CD4-positive, CD25-positive, alpha-beta regulatory T cell (primary cell): Measurements from ENCODE around the gene PAM. TPM values are rescaled to one million over a fixed set of nuclear protein-coding genes. Genes with fewer than 3 reads are reported as not detected.
"Not testable (repeated sequence)": the region's sequence is repeated elsewhere in the genome, so short reads cannot be mapped to it uniquely, and the experiment has no call there.

ENCODE experiments used
- ATAC-seq, 2 donors: fragments of 150-1000 bp; cut with Tn5 transposase; one replicate each; pipeline ENCODE4 v1.10.0; 2021; ENCODE audit warnings: low read depth in 2 of 2, moderate number of reproducible peaks in 2 of 2, moderate library complexity in 1 of 2
- DNase-seq, 3 donors: peaks; one replicate each; pipeline versions ENCODE4 v3.0.0 to v3.0.0-alpha.2; 2012 to 2022; ENCODE audit warnings: mixed read lengths in 1 of 3
- H3K27ac ChIP-seq: one replicate; pipeline ENCODE4 v1.7.0; 2013; ENCODE audit warnings: mild to moderate bottlenecking, low read length; ENCODE audit not compliant: insufficient read depth, poor library complexity, severe bottlenecking
- H3K27me3 ChIP-seq: one replicate; pipeline ENCODE4 v1.7.0; 2013; ENCODE audit warnings: low read length; ENCODE audit not compliant: control insufficient read depth, insufficient read depth
- H3K36me3 ChIP-seq: one replicate; pipeline ENCODE4 v1.7.0; 2013; ENCODE audit warnings: mild to moderate bottlenecking, low read length, moderate library complexity; ENCODE audit not compliant: control insufficient read depth, insufficient read depth
- H3K4me1 ChIP-seq: 2 replicates; pipeline ENCODE4 v1.7.0; 2013; ENCODE audit warnings: mild to moderate bottlenecking, low read length; ENCODE audit not compliant: insufficient read depth, control insufficient read depth, poor library complexity, severe bottlenecking
- H3K4me3 ChIP-seq: one replicate; pipeline ENCODE4 v1.7.0; 2013; ENCODE audit warnings: low read depth, mild to moderate bottlenecking, low read length, moderate library complexity
- H3K9me3 ChIP-seq, 2 experiments: 1 replicate in 1 of 2; 2 replicates in 1 of 2; pipeline ENCODE4 v1.7.0; 2013; ENCODE audit warnings: low read length in 2 of 2, mild to moderate bottlenecking in 1 of 2, moderate library complexity in 1 of 2; ENCODE audit not compliant: control insufficient read depth in 2 of 2
- H3K27ac Mint-ChIP-seq, 3 donors: one replicate each; pipeline ENCODE4 v1.8.0; 2020 to 2022; ENCODE audit warnings: mild to moderate bottlenecking in 3 of 3, mixed read lengths in 3 of 3, moderate library complexity in 2 of 3
- H3K27me3 Mint-ChIP-seq: one replicate; pipeline ENCODE4 v1.8.0; 2022; ENCODE audit warnings: mild to moderate bottlenecking, mixed read lengths
- H3K36me3 Mint-ChIP-seq: one replicate; pipeline ENCODE4 v1.8.0; 2020; ENCODE audit warnings: mixed read lengths
- H3K4me1 Mint-ChIP-seq, 4 donors: one replicate each; pipeline ENCODE4 v1.8.0; 2020 to 2022; ENCODE audit warnings: mixed read lengths in 4 of 4, mild to moderate bottlenecking in 1 of 4
- H3K4me3 Mint-ChIP-seq, 4 donors: one replicate each; pipeline ENCODE4 v1.8.0; 2020 to 2022; ENCODE audit warnings: mild to moderate bottlenecking in 4 of 4, mixed read lengths in 4 of 4, moderate library complexity in 3 of 4
- H3K9me3 Mint-ChIP-seq, 7 donors: one replicate each; pipeline ENCODE4 v1.8.0; 2020 to 2022; ENCODE audit warnings: mixed read lengths in 7 of 7, mild to moderate bottlenecking in 3 of 7, moderate library complexity in 2 of 7
- polyA plus RNA-seq, 4 donors: library from polyadenylated mRNA; unstranded; fragments of 300-500 nt; fragmentation: Illumina TruSeq; gene quantifications; one replicate each; pipeline ENCODE4 v1.2.3, GENCODE V29; 2021
- total RNA-seq: library from RNA; stranded (reverse); gene quantifications from one replicate; pipeline ENCODE4 v1.2.3, GENCODE V29; 2022

PAM gene
- total and polyA plus RNA-seq, 5 donors from 2014 or later = 22.9 to 60.0 (median 34.7) TPM

DNA sequence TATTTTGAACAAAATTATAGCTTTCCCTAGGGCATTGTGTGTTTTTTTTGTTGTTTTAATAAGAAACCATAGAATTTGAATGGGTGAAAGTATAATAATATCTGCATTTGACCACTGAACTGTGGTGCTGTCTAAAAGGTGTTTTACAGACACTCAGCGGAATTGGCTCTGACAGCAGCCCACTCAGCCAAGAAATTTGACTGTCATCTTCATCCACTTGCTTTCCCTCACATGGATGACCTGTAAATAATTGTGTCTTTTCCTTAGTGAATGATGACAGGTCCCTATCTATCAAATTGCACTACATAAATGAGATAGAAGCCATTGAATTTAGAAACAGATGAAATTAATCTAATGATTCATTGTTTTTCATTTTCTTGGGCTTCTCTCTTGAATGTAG, 150.0 kb downstream of the PAM start:
- Histone ChIP-seq H3K36me3 (peaks cover 2% of the 10 kb centered on the region), H3K27ac (no peak overlapping the region), H3K9me3 (peaks cover 0 to 2% of the 10 kb centered on the region in 2 experiments), H3K4me3 (no peak overlapping the region), H3K27me3 (no peaks in the 10 kb centered on the region), H3K4me1 (no peaks in the 10 kb centered on the region)
- Mint-ChIP-seq H3K9me3 (peaks cover 0 to 3% (median 0%) of the 10 kb centered on the region in 7 donors), H3K27me3 (no peaks in the 10 kb centered on the region), H3K27ac (no peak overlapping the region), H3K4me3 (no peak overlapping the region), H3K4me1 (peaks cover 0 to 14% (median 6%) of the 10 kb centered on the region in 4 donors), H3K36me3 (peaks cover 8% of the 10 kb centered on the region)
- ATAC-seq (no peak), DNase-seq (no peak)

DNA sequence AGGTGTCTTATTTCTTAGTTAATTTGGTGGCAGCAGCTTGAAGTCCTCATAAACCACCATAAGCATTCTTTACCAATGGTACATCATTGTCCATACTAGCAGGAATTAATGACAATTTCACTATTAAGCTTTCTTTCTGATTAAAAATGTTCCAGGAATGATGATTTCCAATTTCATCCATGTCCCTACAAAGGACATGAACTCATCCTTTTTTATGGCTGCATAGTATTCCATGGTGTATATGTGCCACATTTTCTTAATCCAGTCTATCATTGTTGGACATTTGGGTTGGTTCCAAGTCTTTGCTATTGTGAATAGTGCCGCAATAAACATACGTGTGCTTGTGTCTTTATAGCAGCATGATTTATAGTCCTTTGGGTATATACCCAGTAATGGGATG, 152.0 kb downstream of the PAM start:
- H3K27me3 ChIP-seq, H3K36me3 Mint-ChIP-seq, H3K4me1 ChIP-seq, H3K4me3 Mint-ChIP-seq, H3K27ac Mint-ChIP-seq, DNase-seq, H3K9me3 ChIP-seq, H3K9me3 Mint-ChIP-seq, H3K27ac ChIP-seq, ATAC-seq, H3K4me3 ChIP-seq, H3K36me3 ChIP-seq, H3K27me3 Mint-ChIP-seq: not testable (repeated sequence)
- peaks cover 0 to 12% (median 5%) of the 10 kb centered on the region in 4 donors for H3K4me1 Mint-ChIP-seq

DNA sequence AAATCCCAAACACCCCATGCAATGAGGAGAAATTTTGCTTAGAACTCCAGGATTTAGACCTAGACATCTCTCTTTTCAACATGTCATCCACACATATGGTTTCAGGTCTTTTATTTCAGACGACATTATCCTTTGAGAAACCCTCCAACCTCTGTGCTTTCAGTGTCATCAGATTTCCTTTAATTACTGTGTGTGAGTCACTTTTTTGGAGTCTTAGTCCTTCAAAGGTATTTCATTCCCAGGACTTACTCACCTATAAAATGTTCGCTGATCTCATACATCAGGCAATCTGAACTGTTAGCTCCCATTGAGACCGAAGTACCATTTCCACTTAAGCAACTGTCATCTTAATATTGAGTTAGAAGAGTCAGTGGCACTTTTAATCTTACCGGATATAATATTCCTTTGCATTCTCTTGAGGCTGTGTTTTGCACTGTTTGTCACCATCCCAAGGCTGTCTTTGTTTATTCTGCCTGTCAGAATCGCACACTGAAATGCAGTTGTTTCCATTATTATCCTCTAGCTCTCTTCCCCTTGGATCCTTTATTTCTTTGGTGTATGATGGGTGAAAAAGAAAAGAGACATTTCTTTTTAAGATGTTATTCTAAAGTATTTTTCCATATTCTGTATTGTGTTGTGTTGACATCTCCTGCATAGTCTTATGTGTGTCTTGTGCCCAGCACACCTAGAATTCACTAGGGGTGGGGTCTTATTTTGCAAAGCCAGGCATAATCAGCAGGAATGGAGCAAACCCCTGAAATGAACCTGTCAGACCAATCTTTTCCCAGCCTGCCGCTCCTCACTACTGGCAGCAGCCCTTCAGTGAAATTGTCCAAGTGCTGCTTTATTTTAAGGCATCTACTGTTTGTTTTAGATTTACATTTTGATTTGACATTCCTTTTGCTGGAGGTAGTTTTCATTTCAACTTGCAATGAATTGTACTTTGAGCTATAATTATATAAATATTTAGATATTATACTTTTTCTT, 155.4 kb downstream of the PAM start:
- Mint-ChIP-seq H3K4me3 (no peak overlapping the region), H3K27me3 (no peaks in the 10 kb centered on the region), H3K9me3 (peaks cover 0 to 3% (median 0%) of the 10 kb centered on the region in 7 donors), H3K36me3 (peaks cover 10% of the 10 kb centered on the region), H3K4me1 (peaks cover 0 to 12% (median 9%) of the 10 kb centered on the region in 4 donors), H3K27ac (peak overlapping the region in 1 of 3 donors; percentile 32)
- no peak for ATAC-seq
- H3K9me3 ChIP-seq = peaks cover 0 to 2% of the 10 kb centered on the region in 2 experiments
- no peaks in the 10 kb centered on the region for H3K4me1 ChIP-seq
- DNase-seq = no peak
- H3K36me3 ChIP-seq = peaks cover 7% of the 10 kb centered on the region
- H3K27me3 ChIP-seq = no peaks in the 10 kb centered on the region
- H3K4me3 ChIP-seq = no peak overlapping the region
- no peak overlapping the region for H3K27ac ChIP-seq

DNA sequence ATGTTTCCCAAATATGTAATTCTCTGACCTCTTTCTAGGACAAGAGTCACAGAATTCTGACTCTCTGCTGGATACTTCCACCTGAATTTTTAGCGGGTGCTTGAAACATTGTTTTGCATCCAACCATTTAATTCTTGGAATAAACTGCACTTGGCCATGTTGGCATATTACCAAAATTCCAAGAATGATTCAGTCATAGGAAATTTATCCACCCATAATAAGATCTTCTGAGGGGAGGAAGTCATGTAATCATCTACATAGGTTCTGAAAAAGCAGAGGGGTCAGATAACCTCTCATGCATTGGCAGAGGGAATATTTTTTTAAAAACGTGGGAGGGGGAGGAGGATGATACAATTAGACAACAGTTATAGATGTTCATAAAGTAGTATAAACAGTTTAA, 156.9 kb downstream of the PAM start:
- Histone ChIP-seq H3K9me3 (no peaks in the 10 kb centered on the region), H3K4me1 (no peaks in the 10 kb centered on the region), H3K36me3 (peaks cover 4% of the 10 kb centered on the region), H3K27ac (no peak overlapping the region), H3K4me3 (no peak overlapping the region), H3K27me3 (no peaks in the 10 kb centered on the region)
- Mint-ChIP-seq H3K27ac (no peak overlapping the region), H3K4me1 (peaks cover 0 to 11% (median 7%) of the 10 kb centered on the region in 4 donors), H3K9me3 (peaks cover 0 to 3% (median 0%) of the 10 kb centered on the region in 7 donors), H3K36me3 (peaks cover 6% of the 10 kb centered on the region), H3K4me3 (no peak overlapping the region), H3K27me3 (no peaks in the 10 kb centered on the region)
- ATAC-seq = no peak
- no peak for DNase-seq

DNA sequence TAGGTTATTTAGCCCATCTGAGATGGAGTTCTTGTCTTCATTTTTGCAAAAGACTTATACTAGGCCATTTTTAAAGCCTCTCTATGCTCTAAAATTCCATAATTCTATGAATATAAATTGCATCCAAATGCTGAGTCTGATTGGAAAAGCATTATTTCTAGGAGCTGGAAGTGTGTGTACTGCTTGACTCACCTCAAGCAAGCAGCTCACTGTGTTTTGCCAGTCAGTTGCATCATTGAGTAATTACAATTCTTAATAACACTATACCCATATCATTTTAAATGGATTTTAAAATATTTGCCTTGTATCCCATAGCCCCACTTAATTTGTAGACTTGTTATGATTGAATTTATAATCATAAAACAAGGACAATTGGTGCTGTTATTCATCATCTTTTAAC, 161.0 kb downstream of the PAM start:
- H3K27me3 ChIP-seq = no peaks in the 10 kb centered on the region
- Mint-ChIP-seq H3K27me3 (no peaks in the 10 kb centered on the region), H3K27ac (no peak overlapping the region), H3K9me3 (no peaks in the 10 kb centered on the region), H3K36me3 (peaks cover 6% of the 10 kb centered on the region), H3K4me3 (no peak overlapping the region), H3K4me1 (peaks cover 0 to 11% (median 2%) of the 10 kb centered on the region in 4 donors)
- no peak overlapping the region for H3K27ac ChIP-seq
- DNase-seq (no peak), ATAC-seq (no peak)
- H3K36me3 ChIP-seq = peaks cover 4% of the 10 kb centered on the region
- no peaks in the 10 kb centered on the region for H3K4me1 ChIP-seq
- no peaks in the 10 kb centered on the region for H3K9me3 ChIP-seq
- H3K4me3 ChIP-seq = no peak overlapping the region

DNA sequence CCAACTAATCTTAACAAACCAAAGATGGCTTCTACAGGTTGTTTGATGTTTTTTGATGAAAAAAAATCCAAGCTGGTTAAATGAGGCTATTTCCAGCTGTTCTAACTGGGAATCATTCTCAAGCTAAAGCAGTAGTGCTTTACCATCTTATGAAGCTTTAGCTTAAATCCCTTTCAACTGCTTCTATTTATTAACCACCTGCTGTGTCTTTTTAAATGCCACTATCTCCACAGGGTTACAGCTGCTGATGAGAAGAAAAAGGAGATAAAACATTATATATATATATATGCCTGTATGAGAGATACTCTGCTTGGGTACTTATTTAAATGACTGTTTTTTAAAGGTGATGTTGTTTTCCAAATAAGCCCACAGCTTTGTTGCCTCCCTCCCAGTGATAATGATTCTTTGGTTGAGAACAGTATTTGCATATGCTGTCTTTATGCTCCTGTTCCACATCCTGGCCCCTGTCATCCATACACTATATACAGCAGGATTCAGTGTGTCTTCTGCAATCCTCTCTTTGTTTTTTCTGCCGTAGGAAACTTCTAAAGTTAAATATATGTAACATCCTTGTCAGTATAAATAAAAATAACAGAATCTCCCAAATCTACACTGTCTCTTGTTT, 164.0 kb downstream of the PAM start:
- no peak overlapping the region for H3K27ac ChIP-seq
- peaks cover 6% of the 10 kb centered on the region for H3K36me3 Mint-ChIP-seq
- no peak overlapping the region for H3K4me3 ChIP-seq
- peaks cover 0 to 4% (median under 1%) of the 10 kb centered on the region in 4 donors for H3K4me1 Mint-ChIP-seq
- H3K36me3 ChIP-seq = peaks cover 4% of the 10 kb centered on the region
- H3K4me3 Mint-ChIP-seq = no peak overlapping the region
- no peak for DNase-seq
- H3K27ac Mint-ChIP-seq = no peak overlapping the region
- no peaks in the 10 kb centered on the region for H3K27me3 Mint-ChIP-seq
- no peaks in the 10 kb centered on the region for H3K9me3 ChIP-seq
- no peaks in the 10 kb centered on the region for H3K9me3 Mint-ChIP-seq
- H3K27me3 ChIP-seq = no peaks in the 10 kb centered on the region
- no peak for ATAC-seq
- H3K4me1 ChIP-seq = no peaks in the 10 kb centered on the region

DNA sequence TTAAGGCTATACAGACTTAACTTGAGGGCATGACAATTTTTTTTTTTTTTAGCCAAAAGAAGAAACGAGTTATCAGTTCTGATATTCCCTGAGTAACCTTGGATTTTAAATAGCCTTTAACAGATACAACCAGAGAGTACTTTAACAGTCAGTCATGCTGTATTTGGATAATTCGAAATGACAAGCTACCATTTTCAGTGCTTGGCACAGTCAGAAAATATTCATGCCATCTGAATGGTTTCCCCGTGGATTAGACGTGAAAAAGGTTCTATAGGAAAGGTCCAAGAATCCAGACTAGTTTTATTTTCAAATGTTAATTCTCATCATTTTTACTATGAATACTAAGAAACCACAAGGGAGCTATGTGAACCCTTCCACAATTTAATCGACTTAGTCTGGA, 165.7 kb downstream of the PAM start:
- Mint-ChIP-seq H3K27me3 (no peaks in the 10 kb centered on the region), H3K9me3 (no peaks in the 10 kb centered on the region)
- ATAC-seq = no peak

More for the DNA sequence above, 165.7 kb downstream of the PAM start:
- Mint-ChIP-seq H3K36me3 (peaks cover 11% of the 10 kb centered on the region), H3K27ac (no peak overlapping the region), H3K4me1 (peaks cover 0 to 4% (median under 1%) of the 10 kb centered on the region in 4 donors), H3K4me3 (no peak overlapping the region)
- H3K36me3 ChIP-seq = peaks cover 9% of the 10 kb centered on the region
- H3K4me1 ChIP-seq = no peaks in the 10 kb centered on the region
- no peaks in the 10 kb centered on the region for H3K27me3 ChIP-seq
- H3K9me3 ChIP-seq = no peaks in the 10 kb centered on the region
- no peak overlapping the region for H3K4me3 ChIP-seq
- DNase-seq = no peak
- no peak overlapping the region for H3K27ac ChIP-seq
